H1 (cell line): ENCODE measurements around the gene ALK. TPM values are rescaled to one million over a fixed set of nuclear protein-coding genes. Genes with fewer than 3 reads are reported as not detected.

Experiments used
- CTCF ChIA-PET: fragments of 300-600 bp; sonication (Branson Sonifier 250); formaldehyde crosslinking; loops from one replicate; lab custom pipeline; 2021; ENCODE audit not compliant: partially characterized antibody; lab: Charles Lee
- POLR2A ChIA-PET: fragments of 300-600 bp; sonication (Branson Sonifier 250); formaldehyde crosslinking; loops from one replicate; lab custom pipeline; 2021; ENCODE audit warnings: inconsistent platforms; ENCODE audit not compliant: partially characterized antibody; lab: Charles Lee
- DNase-seq, 2 experiments: peaks; one replicate each; pipeline versions ENCODE4 v3.0.0 to v3.0.0-alpha.2; 2010 to 2022; ENCODE audit warnings: low spot score in 2 of 2, low read depth in 1 of 2, mixed read lengths in 1 of 2
- FAIRE-seq: peaks from 2 replicates; lab custom pipeline; 2011; peaks lifted over from hg19 to GRCh38; lab: Jason Lieb, UNC
- H2AFZ ChIP-seq: 2 replicates; pipeline ENCODE4 v1.8.1; 2012; ENCODE audit warnings: low read length, inconsistent platforms
- H2AK5ac ChIP-seq: 2 replicates; pipeline ENCODE4 v1.6.1; 2013; ENCODE audit warnings: low read depth, low read length
- H2BK120ac ChIP-seq: replicated peaks from 2 replicates; pipeline ENCODE3; 2013; ENCODE audit warnings: low read depth, low read length, inconsistent platforms
- H2BK12ac ChIP-seq: 2 replicates; pipeline ENCODE4 v1.6.1; 2013; ENCODE audit warnings: low read depth, low read length
- H2BK15ac ChIP-seq: 2 replicates; pipeline ENCODE4 v1.6.1; 2013; ENCODE audit warnings: low read length
- H2BK20ac ChIP-seq: 2 replicates; pipeline ENCODE4 v1.6.1; 2013; ENCODE audit warnings: low read length
- H2BK5ac ChIP-seq: 2 replicates; pipeline ENCODE4 v1.6.1; 2013; ENCODE audit warnings: low read depth, low read length
- H3K14ac ChIP-seq: 2 replicates; pipeline ENCODE4 v1.6.1; 2013; ENCODE audit warnings: inconsistent platforms; ENCODE audit not compliant: insufficient read length
- H3K18ac ChIP-seq: 2 replicates; pipeline ENCODE4 v1.6.1; 2013; ENCODE audit warnings: low read length; ENCODE audit errors: extremely low read depth
- H3K23ac ChIP-seq: 2 replicates; pipeline ENCODE4 v1.6.1; 2013; ENCODE audit warnings: inconsistent platforms; ENCODE audit not compliant: insufficient read length
- H3K23me2 ChIP-seq: 2 replicates; pipeline ENCODE4 v1.6.1; 2013; ENCODE audit warnings: low read depth, low read length
- H3K27ac ChIP-seq: 2 replicates; pipeline ENCODE4 v1.6.1; 2011; ENCODE audit warnings: low read depth, low read length, inconsistent platforms
- H3K27me3 ChIP-seq, 4 experiments: replicated peaks in 1 of 4; 1 replicate in 1 of 4; 2 replicates in 3 of 4; pipeline versions ENCODE4 v1.6.1 to v1.8.1; 2011 to 2013; ENCODE audit warnings: low read length in 3 of 4, mild to moderate bottlenecking in 3 of 4, inconsistent platforms in 2 of 4, mixed read lengths in 2 of 4, moderate library complexity in 1 of 4; ENCODE audit not compliant: control insufficient read depth in 3 of 4, insufficient read depth in 3 of 4; ENCODE audit errors: extremely low read depth in 1 of 4
- H3K36me3 ChIP-seq, 4 experiments: 2 replicates each; pipeline versions ENCODE4 v1.6.1 to v1.8.1; 2011 to 2013; ENCODE audit warnings: mild to moderate bottlenecking in 4 of 4, low read length in 3 of 4, moderate library complexity in 2 of 4, control low read depth in 1 of 4, inconsistent platforms in 1 of 4; ENCODE audit not compliant: insufficient read depth in 4 of 4, control insufficient read depth in 2 of 4
- H3K4ac ChIP-seq: replicated peaks from 2 replicates; pipeline ENCODE3; 2013; ENCODE audit warnings: low read length, low read depth, mixed read lengths, inconsistent platforms; ENCODE audit not compliant: insufficient read length
- H3K4me1 ChIP-seq, 4 experiments: replicated peaks in 1 of 4; 1 replicate in 1 of 4; 2 replicates in 3 of 4; pipeline versions ENCODE4 v1.6.1 to v1.8.1; 2011 to 2013; ENCODE audit warnings: low read length in 3 of 4, inconsistent platforms in 2 of 4, mixed read lengths in 1 of 4; ENCODE audit not compliant: insufficient read depth in 4 of 4, control insufficient read depth in 3 of 4
- H3K4me2 ChIP-seq, 2 experiments: 2 replicates each; pipeline versions ENCODE4 v1.6.1 to v1.8.1; 2011 to 2013; ENCODE audit warnings: low read depth in 2 of 2, low read length in 2 of 2, control low read depth in 1 of 2, inconsistent platforms in 1 of 2, mild to moderate bottlenecking in 1 of 2; ENCODE audit not compliant: insufficient read depth in 1 of 2
- H3K4me3 ChIP-seq, 4 experiments: fragments of 200-600, 300-600 bp in 1 of 4; sonication (generic), shearing (Covaris generic), sonication (Bioruptor Twin) in 1 of 4; 2 replicates each; pipeline versions ENCODE4 v1.5.1 to v1.8.1; 2011 to 2016; ENCODE audit warnings: low read length in 4 of 4, low read depth in 3 of 4, control low read depth in 2 of 4, inconsistent platforms in 2 of 4, mild to moderate bottlenecking in 2 of 4, mixed read lengths in 1 of 4, moderate library complexity in 1 of 4; ENCODE audit not compliant: insufficient read depth in 2 of 4; ENCODE audit errors: extremely low read depth in 1 of 4
- H3K56ac ChIP-seq: replicated peaks from 2 replicates; pipeline ENCODE3; 2013; ENCODE audit warnings: low read depth, mild to moderate bottlenecking, mixed read lengths, low read length, inconsistent platforms; ENCODE audit not compliant: insufficient read length
- H3K79me1 ChIP-seq: 2 replicates; pipeline ENCODE4 v1.6.1; 2013; ENCODE audit warnings: low read depth, low read length, control low read depth
- H3K79me2 ChIP-seq, 2 experiments: 2 replicates each; pipeline versions ENCODE4 v1.6.1 to v1.8.1; 2012 to 2013; ENCODE audit warnings: low read length in 2 of 2, mild to moderate bottlenecking in 2 of 2, inconsistent platforms in 1 of 2; ENCODE audit not compliant: insufficient read depth in 2 of 2, control insufficient read depth in 1 of 2
- H3K9ac ChIP-seq, 4 experiments: replicated peaks in 1 of 4; 1 replicate in 1 of 4; 2 replicates in 3 of 4; pipeline versions ENCODE4 v1.6.1 to v1.8.1; 2011 to 2013; ENCODE audit warnings: low read depth in 3 of 4, low read length in 3 of 4, control low read depth in 2 of 4, mild to moderate bottlenecking in 2 of 4, moderate library complexity in 2 of 4, inconsistent platforms in 1 of 4; ENCODE audit errors: extremely low read depth in 1 of 4
- H3K9me3 ChIP-seq, 2 experiments: 2 replicates each; pipeline versions ENCODE4 v1.6.1 to v1.8.1; 2012 to 2013; ENCODE audit warnings: mild to moderate bottlenecking in 2 of 2, moderate library complexity in 2 of 2, control low read depth in 1 of 2, inconsistent platforms in 1 of 2, low read depth in 1 of 2, low read length in 1 of 2, mixed read lengths in 1 of 2; ENCODE audit not compliant: insufficient read depth in 2 of 2
- H4K20me1 ChIP-seq, 2 experiments: replicated peaks in 1 of 2; 2 replicates each; pipeline versions ENCODE3 to v1.8.1; 2011 to 2013; ENCODE audit warnings: inconsistent platforms in 2 of 2, low read length in 2 of 2, mild to moderate bottlenecking in 1 of 2; ENCODE audit not compliant: insufficient read depth in 2 of 2, control insufficient read depth in 1 of 2
- H4K5ac ChIP-seq: 2 replicates; pipeline ENCODE4 v1.6.1; 2013; ENCODE audit warnings: low read length, low read depth, mixed read lengths, inconsistent platforms; ENCODE audit not compliant: insufficient read length
- H4K8ac ChIP-seq: 2 replicates; pipeline ENCODE4 v1.8.0; 2013; ENCODE audit warnings: mild to moderate bottlenecking, moderate library complexity, low read length, inconsistent platforms; ENCODE audit not compliant: insufficient read depth; ENCODE audit errors: extremely low read depth
- H4K91ac ChIP-seq: replicated peaks from 2 replicates; pipeline ENCODE3; 2013; ENCODE audit warnings: low read length, mixed read lengths, inconsistent platforms; ENCODE audit not compliant: insufficient read length
- ASH2L ChIP-seq: fragments of 200-600, 300-600 bp; sonication (generic); IDR thresholded peaks from one replicate; pipeline ENCODE4 v1.7.1; 2017; ENCODE audit warnings: low read length
- CBX8 ChIP-seq: fragments of 300-800, 300-1000 bp; sonication (generic); IDR thresholded peaks from 2 replicates; pipeline ENCODE4 v1.7.1; 2016; ENCODE audit warnings: low read depth, low read length, borderline replicate concordance
- EP300 ChIP-seq, 2 experiments: IDR thresholded peaks; 1 replicate in 1 of 2; 2 replicates in 1 of 2; pipeline ENCODE4 v1.6.1; 2011 to 2012; ENCODE audit warnings: low read depth in 2 of 2, low read length in 2 of 2, mild to moderate bottlenecking in 2 of 2, borderline replicate concordance in 1 of 2, inconsistent platforms in 1 of 2, moderate library complexity in 1 of 2
- GTF2F1 ChIP-seq: IDR thresholded peaks from 2 replicates; pipeline ENCODE4 v1.6.1; 2012; ENCODE audit warnings: low read depth, low read length, improper control_type of control experiment, borderline replicate concordance
- JUN ChIP-seq: IDR thresholded peaks from 2 replicates; pipeline ENCODE4 v1.6.1; 2011; ENCODE audit warnings: low read depth, mild to moderate bottlenecking, improper control_type of control experiment, low read length
- MAX ChIP-seq: IDR thresholded peaks from 2 replicates; pipeline ENCODE4 v1.6.1; 2012; ENCODE audit warnings: inconsistent platforms
- RAD21 ChIP-seq, 2 experiments: IDR thresholded peaks in 1 of 2; conservative IDR thresholded peaks in 1 of 2; 2 replicates each; pipeline ENCODE4 v1.6.1; 2011; ENCODE audit warnings: low read depth in 2 of 2, low read length in 2 of 2, improper control_type of control experiment in 1 of 2, inconsistent platforms in 1 of 2, mild to moderate bottlenecking in 1 of 2, moderate library complexity in 1 of 2
- SP2 ChIP-seq: IDR thresholded peaks from 2 replicates; pipeline ENCODE4 v1.6.1; 2012; ENCODE audit warnings: mild to moderate bottlenecking, low read length, inconsistent platforms
- SRF ChIP-seq: IDR thresholded peaks from 2 replicates; pipeline ENCODE4 v1.6.1; 2011; ENCODE audit warnings: mild to moderate bottlenecking, low read depth, low read length, moderate library complexity
- USF2 ChIP-seq: IDR thresholded peaks from 2 replicates; pipeline ENCODE4 v1.6.1; 2011; ENCODE audit warnings: low read length, improper control_type of control experiment
- YY1 ChIP-seq: IDR thresholded peaks from 2 replicates; pipeline ENCODE4 v1.6.1; 2011; ENCODE audit warnings: low read depth, mild to moderate bottlenecking, low read length
- WGBS, 2 experiments: shearing (Covaris generic) in 1 of 2; methylation state at CpG; one replicate each; pipeline versions ENCODE4 v1.1.6 to v1.1.7; 2013 to 2015; ENCODE audit warnings: low lambda C conversion rate in 2 of 2, mixed read lengths in 2 of 2, inconsistent platforms in 1 of 2, low coverage in 1 of 2, missing lambda C conversion rate in 1 of 2; ENCODE audit not compliant: insufficient replicate concordance in 2 of 2, insufficient coverage in 1 of 2, insufficient read length in 1 of 2; ENCODE audit errors: extremely low coverage in 1 of 2, missing lambda C conversion rate in 1 of 2; 5-methylcytosine and 5-hydroxymethylcytosine counted together
- polyA plus RNA-seq, 7 experiments: library from polyadenylated mRNA; depleted of rRNA in 3 of 7; stranded (reverse) in 5 of 7; unstranded in 2 of 7; fragments of >200 nt in 5 of 7; fragments of 200-250 nt in 2 of 7; gene quantifications; 1 replicate in 5 of 7; 2 replicates in 1 of 7; 4 replicates in 1 of 7; pipeline versions ENCODE4 v1.2.1 to v1.2.3, GENCODE V29; 2011 to 2013; ENCODE audit warnings: missing spikeins in 2 of 7, mixed read lengths in 2 of 7
- total RNA-seq: library from RNA; stranded (reverse); fragmentation: NEBNext Ultra II Directional; extraction: Animal tissue kit (Norgen Biotek cat#: 25700); gene quantifications from 2 replicates; pipeline ENCODE4 v1.2.1, GENCODE V29; 2021
- TF ChIP-seq, protein P1 (sequence below): IDR thresholded peaks from 2 replicates; pipeline ENCODE4 v1.6.1; 2011; ENCODE audit warnings: low read depth, mild to moderate bottlenecking, low read length; ENCODE audit not compliant: insufficient read depth

The ALK gene
- total and polyA plus RNA-seq, 2 of the 8 experiments (the other 6 are each of a cell fraction or from before 2014, with no cell fraction given): 0.02 to 0.09 TPM

DNA sequence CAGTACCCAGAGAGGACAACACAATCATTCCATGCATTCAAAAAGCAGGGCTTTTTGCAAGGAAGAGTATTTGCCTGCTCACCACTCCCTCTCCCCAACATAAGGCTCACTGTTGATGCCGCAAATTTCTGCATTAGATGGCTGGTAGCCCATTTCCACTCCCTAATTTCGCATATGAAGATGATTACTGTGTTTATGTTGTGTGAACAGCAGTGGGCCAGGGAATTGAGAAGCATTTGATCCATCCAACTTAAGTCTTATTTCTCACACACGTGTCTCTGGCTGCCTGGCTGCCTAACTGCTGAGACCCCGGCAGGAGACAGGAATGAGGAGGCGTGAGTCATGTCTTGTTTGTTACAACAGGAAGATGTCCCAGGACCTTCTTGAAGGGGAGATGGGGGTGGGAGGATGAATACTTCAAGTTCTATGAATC lies 294.1 kb downstream of the ALK start:
- FAIRE-seq (no peak), DNase-seq (peak in 1 of 2 experiments; percentile 7)
- TF ChIP-seq ASH2L (no peak), SP2 (no peak), GTF2F1 (no peak), EP300 (IDR thresholded peaks at IDR 0.05; ENCODE audit: borderline replicate concordance in 1 of 2, low read depth in 2 of 2, low read length in 2 of 2) (no peak), RAD21 (IDR thresholded peaks at IDR 0.05 in 1 of 2, conservative IDR thresholded peaks at IDR 0.05 in 1 of 2; ENCODE audit: low read depth in 2 of 2, low read length in 2 of 2) (no peak), CBX8 (no peak), USF2 (no peak), SRF (no peak), MAX (0 out of 2 replicates have a peak, but pooled peaks have one; percentile 27), JUN (no peak), YY1 (no peak)
- TF ChIP-seq, protein P1, sequence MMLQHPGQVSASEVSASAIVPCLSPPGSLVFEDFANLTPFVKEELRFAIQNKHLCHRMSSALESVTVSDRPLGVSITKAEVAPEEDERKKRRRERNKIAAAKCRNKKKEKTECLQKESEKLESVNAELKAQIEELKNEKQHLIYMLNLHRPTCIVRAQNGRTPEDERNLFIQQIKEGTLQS: no peak

More for the DNA sequence above, 294.1 kb downstream of the ALK start:
- no peaks in the 10 kb centered on the region for H3K36me3 ChIP-seq
- H2BK20ac ChIP-seq: no peak overlapping the region
- H3K79me1 ChIP-seq: no peaks in the 10 kb centered on the region
- H2AK5ac ChIP-seq: no peak overlapping the region
- no peak overlapping the region for H3K4ac ChIP-seq
- H3K27me3 ChIP-seq: no peaks in the 10 kb centered on the region
- H4K8ac ChIP-seq: no peak overlapping the region
- no peak overlapping the region for H3K27ac ChIP-seq
- H2BK15ac ChIP-seq: no peak overlapping the region
- H2BK12ac ChIP-seq: peak overlapping the region; percentile 54; the same call in 1 of the 2 replicates
- no peak overlapping the region for H3K14ac ChIP-seq
- no peak overlapping the region for H3K23ac ChIP-seq
- no peak overlapping the region for H2BK120ac ChIP-seq
- H2BK5ac ChIP-seq: no peak overlapping the region
- ChIA-PET CTCF (no interaction called here), POLR2A (no interaction called here)
- no peak overlapping the region for H3K4me3 ChIP-seq
- H3K4me1 ChIP-seq: peaks cover 0 to 3% (median 0%) of the 10 kb centered on the region in 4 experiments; a peak in 1 of 7 replicates
- H3K56ac ChIP-seq: no peak overlapping the region
- peaks cover 0 to 3% of the 10 kb centered on the region in 2 experiments; a peak in 1 of 4 replicates for H3K9me3 ChIP-seq
- H4K91ac ChIP-seq: peak overlapping the region; percentile 41
- H3K23me2 ChIP-seq: no peaks in the 10 kb centered on the region
- H4K20me1 ChIP-seq: no peaks in the 10 kb centered on the region
- no peak overlapping the region for H3K9ac ChIP-seq
- H3K18ac ChIP-seq: no peak overlapping the region
- no peak overlapping the region for H3K4me2 ChIP-seq
- peak overlapping the region; percentile 95; the same call in 1 of the 2 replicates for H2AFZ ChIP-seq
- H4K5ac ChIP-seq: no peak overlapping the region
- no peaks in the 10 kb centered on the region for H3K79me2 ChIP-seq
- 54% methylated on average over 5 of the region's 5 CpGs; no CpG with 5 or more reads in 1 of the 2 experiments for WGBS, 2 experiments
